Mesendoderm (in vitro differentiated cells): ENCODE results near the gene FERD3L.

Source experiments
- DNase-seq: peaks from one replicate; pipeline ENCODE4 v3.0.0; 2013
- H2AK5ac ChIP-seq: 2 replicates; pipeline ENCODE4 v1.6.1; 2013; ENCODE audit warnings: low read length, inconsistent platforms
- H2BK120ac ChIP-seq: 2 replicates; pipeline ENCODE4 v1.6.1; 2013; ENCODE audit warnings: low read depth, mild to moderate bottlenecking, low read length, moderate library complexity, mixed read lengths
- H2BK15ac ChIP-seq: replicated peaks from 2 replicates; pipeline ENCODE4 v1.6.1; 2013; ENCODE audit warnings: low read depth, mild to moderate bottlenecking, moderate library complexity
- H2BK5ac ChIP-seq: 2 replicates; pipeline ENCODE4 v1.6.1; 2013; ENCODE audit warnings: low read length, inconsistent platforms
- H3K18ac ChIP-seq: 2 replicates; pipeline ENCODE4 v1.6.1; 2013; ENCODE audit warnings: mild to moderate bottlenecking, low read length, mixed read lengths
- H3K23ac ChIP-seq: one replicate; pipeline ENCODE4 v1.6.1; 2013; ENCODE audit warnings: low read length
- H3K27ac ChIP-seq: 2 replicates; pipeline ENCODE4 v1.5.1; 2013; ENCODE audit warnings: low read depth, mild to moderate bottlenecking, inconsistent platforms, low read length, moderate library complexity
- H3K27me3 ChIP-seq: 2 replicates; pipeline ENCODE4 v1.6.1; 2013; ENCODE audit warnings: low read length, control low read depth, mild to moderate bottlenecking, inconsistent platforms; ENCODE audit not compliant: insufficient read depth, poor library complexity
- H3K36me3 ChIP-seq: 2 replicates; pipeline ENCODE4 v1.6.1; 2013; ENCODE audit warnings: low read length, inconsistent platforms; ENCODE audit not compliant: control insufficient read depth, insufficient read depth
- H3K4ac ChIP-seq: one replicate; pipeline ENCODE4 v1.6.1; 2013; ENCODE audit warnings: low read depth, mild to moderate bottlenecking, low read length, moderate library complexity
- H3K4me1 ChIP-seq: 2 replicates; pipeline ENCODE4 v1.6.1; 2013; ENCODE audit warnings: low read depth, low read length, inconsistent platforms; ENCODE audit not compliant: control insufficient read depth
- H3K4me2 ChIP-seq: 2 replicates; pipeline ENCODE4 v1.6.1; 2013; ENCODE audit warnings: low read length
- H3K4me3 ChIP-seq: 2 replicates; pipeline ENCODE4 v1.5.1; 2013; ENCODE audit warnings: mild to moderate bottlenecking, low read length
- H3K56ac ChIP-seq: one replicate; pipeline ENCODE4 v1.6.1; 2013; ENCODE audit warnings: low read length
- H3K79me1 ChIP-seq: 2 replicates; pipeline ENCODE4 v1.6.1; 2013; ENCODE audit warnings: low read length, inconsistent platforms
- H3K79me2 ChIP-seq: 2 replicates; pipeline ENCODE4 v1.6.1; 2013; ENCODE audit warnings: mild to moderate bottlenecking, low read length; ENCODE audit not compliant: control insufficient read depth, insufficient read depth
- H3K9ac ChIP-seq: 2 replicates; pipeline ENCODE4 v1.6.1; 2013; ENCODE audit warnings: low read length, inconsistent platforms
- H4K5ac ChIP-seq: one replicate; pipeline ENCODE4 v1.6.1; 2013; ENCODE audit warnings: low read length
- H4K8ac ChIP-seq: one replicate; pipeline ENCODE4 v1.6.1; 2013; ENCODE audit warnings: low read depth, mild to moderate bottlenecking, control low read depth, low read length, moderate library complexity
- WGBS: extraction: QIAGEN DNeasy Blood & Tissue Kit; methylation state at CpG from one replicate; pipeline ENCODE4 v1.1.7; 2013; ENCODE audit warnings: low lambda C conversion rate, missing lambda C conversion rate; ENCODE audit not compliant: insufficient coverage; ENCODE audit errors: extremely low coverage; 5-methylcytosine and 5-hydroxymethylcytosine counted together

Gene FERD3L

DNA sequence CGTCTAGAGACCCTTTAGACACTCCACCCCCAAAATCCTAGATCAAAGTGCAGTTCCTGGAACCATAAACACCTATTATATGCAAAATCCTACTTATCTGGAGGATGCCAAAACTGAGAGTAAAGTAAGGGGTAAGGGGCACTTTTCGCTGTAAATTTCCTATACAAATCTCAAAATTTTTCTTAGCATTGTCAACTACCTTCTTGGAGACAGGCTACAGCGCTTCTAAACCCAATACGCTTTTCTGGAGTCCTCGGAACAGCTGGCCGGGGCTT lies 38.2 kb downstream of the FERD3L start:
- peaks cover 35% of the 10 kb centered on the region for H3K27me3 ChIP-seq
- H3K4me3 ChIP-seq = no peak overlapping the region
- no peaks in the 10 kb centered on the region for H3K36me3 ChIP-seq
- no peaks in the 10 kb centered on the region for H3K79me1 ChIP-seq
- H3K56ac ChIP-seq = no peak overlapping the region
- peak overlapping the region; percentile 72 for H3K18ac ChIP-seq
- no peak overlapping the region for H4K8ac ChIP-seq
- H3K4ac ChIP-seq = no peak overlapping the region
- H2AK5ac ChIP-seq = no peak overlapping the region
- DNase-seq = no peak
- H3K9ac ChIP-seq = no peak overlapping the region
- H3K27ac ChIP-seq = peak overlapping the region; percentile 27
- H2BK5ac ChIP-seq = no peak overlapping the region
- peak overlapping the region; percentile 76 for H3K4me2 ChIP-seq
- H4K5ac ChIP-seq = no peak overlapping the region
- WGBS = no CpG with 5 or more reads among the region's 6 CpGs
- H3K23ac ChIP-seq = no peak overlapping the region
- H2BK15ac ChIP-seq = no peak overlapping the region
- H3K4me1 ChIP-seq = peaks cover 1% of the 10 kb centered on the region
- no peak overlapping the region for H2BK120ac ChIP-seq
- no peaks in the 10 kb centered on the region for H3K79me2 ChIP-seq

- Histone ChIP-seq H3K4me3 (no peak overlapping the region), H3K9ac (peak overlapping the region; percentile 30), H3K4me2 (peak overlapping the region; percentile 76), H3K79me1 (no peaks in the 10 kb centered on the region), H3K27me3 (peaks cover 30% of the 10 kb centered on the region), H4K8ac (no peak overlapping the region), H3K4me1 (peaks cover 1% of the 10 kb centered on the region), H3K18ac (peak overlapping the region; percentile 41), H3K36me3 (no peaks in the 10 kb centered on the region), H3K79me2 (no peaks in the 10 kb centered on the region), H2BK5ac (no peak overlapping the region), H3K23ac (no peak overlapping the region), H4K5ac (no peak overlapping the region), H2BK120ac (no peak overlapping the region), H3K4ac (no peak overlapping the region), H3K27ac (no peak overlapping the region), H2BK15ac (no peak overlapping the region), H3K56ac (peak overlapping the region; percentile 57), H2AK5ac (no peak overlapping the region)
- peak; percentile 73 for DNase-seq
- WGBS = no CpG with 5 or more reads among the region's 49 CpGs
These were observed 38.8 kb downstream of the FERD3L start for GRCh38 chr7:19106241-19107080.

DNA sequence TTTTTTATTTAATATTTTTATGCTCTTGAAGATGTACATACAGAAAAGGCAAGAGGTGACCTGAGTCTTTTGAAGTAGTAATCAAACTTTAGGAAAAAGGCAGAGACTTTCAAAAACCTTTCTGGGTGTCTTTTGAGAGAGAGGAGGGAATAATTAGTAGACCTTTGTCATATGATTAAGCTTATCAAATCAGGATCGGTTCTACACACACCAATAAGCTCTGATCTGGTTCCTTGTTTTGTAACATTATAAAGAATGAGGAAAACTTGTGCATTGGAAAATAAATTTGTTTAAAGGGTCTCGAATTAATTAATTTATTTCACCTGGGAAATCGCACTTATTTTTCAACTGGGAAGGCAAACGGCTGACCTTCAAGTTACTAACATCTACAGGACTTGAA lies 39.7 kb downstream of the FERD3L start:
- Histone ChIP-seq H2BK120ac (no peak overlapping the region), H3K4me1 (peaks cover 1% of the 10 kb centered on the region)
- WGBS = no CpG with 5 or more reads among the region's 4 CpGs

GRCh38 chr7:19104811-19105210 lies 40.4 kb downstream of the FERD3L start:
- no peak overlapping the region for H3K4ac ChIP-seq
- no peak overlapping the region for H3K18ac ChIP-seq
- no peak for DNase-seq
- H2AK5ac ChIP-seq = no peak overlapping the region
- no peak overlapping the region for H2BK15ac ChIP-seq
- no peak overlapping the region for H3K27ac ChIP-seq
- H3K27me3 ChIP-seq = peaks cover 17% of the 10 kb centered on the region
- no peak overlapping the region for H4K8ac ChIP-seq
- H3K4me1 ChIP-seq = peaks cover 1% of the 10 kb centered on the region
- H3K36me3 ChIP-seq = no peaks in the 10 kb centered on the region
- H3K4me3 ChIP-seq = no peak overlapping the region
- H2BK5ac ChIP-seq = no peak overlapping the region
- no peak overlapping the region for H3K9ac ChIP-seq
- WGBS = no CpG with 5 or more reads among the region's 4 CpGs
- no peak overlapping the region for H3K4me2 ChIP-seq
- H4K5ac ChIP-seq = no peak overlapping the region
- H2BK120ac ChIP-seq = no peak overlapping the region
- no peak overlapping the region for H3K23ac ChIP-seq
- no peaks in the 10 kb centered on the region for H3K79me1 ChIP-seq
- H3K79me2 ChIP-seq = no peaks in the 10 kb centered on the region
- no peak overlapping the region for H3K56ac ChIP-seq

More for the DNA sequence above, 39.7 kb downstream of the FERD3L start:
- no peaks in the 10 kb centered on the region for H3K79me1 ChIP-seq
- no peak overlapping the region for H2BK5ac ChIP-seq
- H3K36me3 ChIP-seq = no peaks in the 10 kb centered on the region
- no peak overlapping the region for H3K23ac ChIP-seq
- H2AK5ac ChIP-seq = no peak overlapping the region
- no peak overlapping the region for H3K27ac ChIP-seq
- H3K9ac ChIP-seq = no peak overlapping the region
- no peak overlapping the region for H4K8ac ChIP-seq
- H3K79me2 ChIP-seq = no peaks in the 10 kb centered on the region
- no peak for DNase-seq
- no peak overlapping the region for H3K56ac ChIP-seq
- H3K4me3 ChIP-seq = no peak overlapping the region
- H3K18ac ChIP-seq = no peak overlapping the region
- H4K5ac ChIP-seq = no peak overlapping the region
- H2BK15ac ChIP-seq = no peak overlapping the region
- H3K4me2 ChIP-seq = no peak overlapping the region
- peaks cover 21% of the 10 kb centered on the region for H3K27me3 ChIP-seq
- H3K4ac ChIP-seq = no peak overlapping the region

DNA sequence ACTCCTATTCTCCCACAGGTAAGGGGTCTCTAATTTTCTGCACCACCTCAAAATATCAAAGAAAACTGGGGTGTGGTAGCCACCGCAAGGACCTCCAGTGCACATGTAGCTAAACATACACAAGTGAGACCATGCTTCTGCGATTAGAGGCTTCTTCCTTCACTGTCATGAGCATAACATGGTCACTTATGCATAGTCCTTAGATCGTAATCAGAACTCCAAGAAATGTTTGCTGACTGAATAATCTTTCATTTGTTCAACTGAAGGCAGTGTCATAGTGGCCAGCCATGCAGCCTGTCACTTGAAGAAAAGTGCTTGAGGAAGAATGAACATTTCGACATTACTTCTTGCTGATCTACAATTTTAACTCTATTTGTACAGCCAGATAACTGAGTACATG lies 42.3 kb downstream of the FERD3L start:
- Histone ChIP-seq H3K56ac (no peak overlapping the region), H3K4me3 (no peak overlapping the region), H3K18ac (no peak overlapping the region), H3K9ac (no peak overlapping the region), H2AK5ac (no peak overlapping the region), H3K4me1 (no peaks in the 10 kb centered on the region), H4K8ac (no peak overlapping the region), H4K5ac (no peak overlapping the region), H3K4me2 (no peak overlapping the region), H3K79me2 (no peaks in the 10 kb centered on the region), H3K27me3 (peaks cover 9% of the 10 kb centered on the region), H3K36me3 (no peaks in the 10 kb centered on the region), H3K27ac (no peak overlapping the region), H3K4ac (no peak overlapping the region), H3K79me1 (no peaks in the 10 kb centered on the region), H2BK5ac (no peak overlapping the region), H2BK120ac (no peak overlapping the region), H3K23ac (no peak overlapping the region), H2BK15ac (no peak overlapping the region)
- DNase-seq = no peak
- no CpG with 5 or more reads among the region's 4 CpGs for WGBS

DNA sequence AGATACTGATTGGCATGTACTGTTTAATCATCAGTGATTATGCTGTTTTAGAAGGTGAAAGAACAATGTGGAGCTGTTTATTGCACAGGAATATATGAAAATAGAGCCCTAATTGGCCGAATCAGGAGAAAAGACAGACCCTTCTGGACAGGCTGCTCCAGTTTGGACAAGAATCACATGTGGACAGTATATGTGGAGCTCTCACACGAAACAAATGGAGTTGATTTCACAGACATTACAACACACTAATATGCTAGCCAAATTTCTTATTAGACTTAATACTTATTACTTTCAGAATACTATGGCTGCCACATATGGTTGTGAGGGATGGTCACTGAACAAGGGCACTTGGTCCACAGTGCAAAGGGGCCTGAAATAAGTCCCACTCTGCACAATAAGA lies 43.3 kb downstream of the FERD3L start:
- Histone ChIP-seq H3K4ac (no peak overlapping the region), H2BK120ac (no peak overlapping the region), H2AK5ac (no peak overlapping the region), H3K18ac (no peak overlapping the region), H3K9ac (no peak overlapping the region), H4K8ac (no peak overlapping the region), H3K4me1 (no peaks in the 10 kb centered on the region), H3K79me2 (no peaks in the 10 kb centered on the region), H3K79me1 (no peaks in the 10 kb centered on the region), H2BK5ac (no peak overlapping the region), H3K56ac (no peak overlapping the region), H3K23ac (no peak overlapping the region), H2BK15ac (no peak overlapping the region), H3K4me2 (no peak overlapping the region), H3K4me3 (no peak overlapping the region), H3K27ac (no peak overlapping the region), H3K27me3 (peaks cover 9% of the 10 kb centered on the region), H3K36me3 (no peaks in the 10 kb centered on the region), H4K5ac (no peak overlapping the region)
- DNase-seq = no peak
- no CpG with 5 or more reads among the region's 2 CpGs for WGBS
